GM12891 (cell line): ENCODE results near the gene CPNE1. TPM values are rescaled to one million over a fixed set of nuclear protein-coding genes. Genes with fewer than 3 reads are reported as not detected.
"Not testable (repeated sequence)": the region's sequence is repeated elsewhere in the genome, so short reads cannot be mapped to it uniquely, and the experiment has no call there.

Source experiments
- DNase-seq: peaks from one replicate; pipeline ENCODE4 v3.0.0; 2011; ENCODE audit warnings: low spot score; ENCODE audit not compliant: insufficient read length
- FAIRE-seq: peaks from 2 replicates; lab custom pipeline; 2011; peaks lifted over from hg19 to GRCh38; lab: Jason Lieb, UNC
- PAX5 ChIP-seq: IDR thresholded peaks from 2 replicates; pipeline ENCODE4 v1.6.1; 2011; ENCODE audit warnings: low read length, moderate library complexity, mild to moderate bottlenecking; ENCODE audit not compliant: insufficient read depth, severe bottlenecking
- POLR2A ChIP-seq: IDR thresholded peaks from 2 replicates; pipeline ENCODE4 v1.6.1; 2011; ENCODE audit warnings: low read depth, low read length, control low read depth
- POLR2AphosphoS5 ChIP-seq: IDR thresholded peaks from 2 replicates; pipeline ENCODE4 v1.6.1; 2011; ENCODE audit warnings: low read depth, low read length, control low read depth
- POU2F2 ChIP-seq: IDR thresholded peaks from 2 replicates; pipeline ENCODE4 v1.6.1; 2011; ENCODE audit warnings: low read depth, mild to moderate bottlenecking, control low read depth, low read length, moderate library complexity
- SPI1 ChIP-seq: IDR thresholded peaks from 2 replicates; pipeline ENCODE4 v1.6.1; 2011; ENCODE audit warnings: low read depth, low read length, control low read depth
- TAF1 ChIP-seq: IDR thresholded peaks from 2 replicates; pipeline ENCODE4 v1.6.1; 2011; ENCODE audit warnings: low read depth, low read length, control low read depth
- polyA plus RNA-seq: library from polyadenylated mRNA; unstranded; fragments of >200 nt; gene quantifications from one replicate; pipeline ENCODE4 v1.2.1, GENCODE V29; 2012; ENCODE audit warnings: low read depth, missing spikeins, inconsistent platforms; ENCODE audit not compliant: missing spikeins

The CPNE1 gene
- polyA plus RNA-seq, result 160 TPM

DNA sequence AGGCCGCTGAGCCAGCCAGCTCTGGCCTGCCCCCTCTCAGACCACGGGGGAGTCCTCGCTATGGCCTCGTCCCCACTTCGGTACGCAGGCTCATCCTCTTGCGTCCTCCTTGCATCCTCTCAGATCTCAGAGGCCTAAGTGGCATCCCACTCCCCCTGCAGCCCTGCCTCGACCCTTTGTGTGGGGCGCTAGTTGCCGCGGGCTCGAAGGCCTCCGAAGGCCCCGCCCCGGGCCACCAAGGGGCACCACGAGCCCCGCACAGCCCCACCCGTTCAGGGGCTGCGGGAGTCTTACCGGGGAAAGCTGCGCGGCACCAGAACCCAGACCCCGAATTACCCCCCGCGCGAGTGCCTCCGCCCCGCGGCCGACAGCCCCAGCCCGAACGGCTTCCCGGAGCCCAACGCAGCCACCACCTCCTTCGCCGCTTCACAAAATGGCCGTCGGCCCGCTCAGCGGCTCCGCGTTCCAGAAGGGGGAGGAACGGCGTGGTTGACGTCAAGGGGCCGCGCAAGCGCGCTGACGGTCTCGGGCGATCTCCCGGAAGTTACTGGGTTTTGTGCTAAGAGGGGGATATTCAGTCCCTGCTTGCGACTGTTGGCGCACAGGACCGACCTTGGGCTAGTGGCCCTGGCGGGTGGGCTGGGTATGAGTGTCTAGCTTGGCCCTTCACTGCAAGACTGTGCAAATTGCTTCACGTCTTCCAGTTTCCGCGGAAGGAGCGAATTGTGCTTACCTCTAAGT, at the start of gene CPNE1, which contains the start of gene RBM12:
CPNE1 (minus strand) TSS at position 435 of the 741 bp plus-strand sequence. CDS start 31,977 bp downstream, outside the sequence.
RBM12 (minus strand) TSS at position 435 of the 741 bp plus-strand sequence. CDS start 9,578 bp downstream, outside the sequence.
- peak; percentile 95 for DNase-seq
- peak; percentile 98 for FAIRE-seq
- peak; percentile 22 for TF ChIP-seq PAX5
- peak; percentile 92 for TF ChIP-seq TAF1
- peak; percentile 96 for TF ChIP-seq POLR2A
- peak; percentile 61 for TF ChIP-seq POU2F2
- TF ChIP-seq POLR2AphosphoS5, result peak; percentile 97
- TF ChIP-seq SPI1, result no peak

DNA sequence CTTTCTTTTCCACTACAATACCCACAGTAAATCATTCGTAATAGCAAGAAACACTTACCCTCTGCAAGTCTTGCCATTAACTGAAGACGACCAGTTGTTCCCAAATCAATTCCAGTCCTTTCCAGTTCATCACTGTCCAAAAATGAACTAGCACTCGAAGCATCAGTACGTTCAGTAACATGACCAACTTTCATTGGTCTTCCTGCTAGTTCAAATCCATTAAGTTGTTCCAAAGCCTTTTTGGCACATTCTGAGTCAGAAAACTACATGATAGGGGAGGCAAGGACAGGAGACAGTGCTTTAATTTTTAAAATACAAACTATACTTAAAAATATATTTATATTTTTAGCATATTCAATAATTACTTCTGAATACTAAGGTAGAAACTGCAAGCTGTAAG, 49.4 kb upstream of the CPNE1 start:
- DNase-seq, result no peak
- FAIRE-seq, result no peak
- TF ChIP-seq POLR2AphosphoS5 (peak; percentile 39; the same call in 1 of the 2 replicates), SPI1 (no peak)

DNA sequence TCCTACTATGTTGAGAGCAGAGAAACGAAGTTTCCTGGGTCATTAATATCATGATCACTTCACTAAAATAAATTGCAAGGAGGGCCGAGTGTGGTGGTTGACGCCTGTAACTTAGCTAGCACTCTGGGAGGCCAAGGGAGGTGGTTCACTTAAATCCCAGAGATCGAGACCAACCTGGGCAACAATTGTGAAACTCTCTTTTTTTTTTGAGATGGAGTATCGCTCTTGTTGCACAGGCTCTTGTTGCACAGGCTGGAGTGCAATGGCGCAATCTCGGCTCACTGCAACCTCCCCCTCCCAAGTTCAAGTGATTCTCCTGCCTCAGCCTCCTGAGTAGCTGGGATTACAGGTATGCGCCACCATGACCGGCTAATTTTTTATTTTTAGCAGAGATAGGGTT, 48.4 kb upstream of the CPNE1 start:
- not testable (repeated sequence) for FAIRE-seq, DNase-seq
- peak; percentile 61; the same call in 1 of the 2 replicates for TF ChIP-seq POLR2AphosphoS5

DNA sequence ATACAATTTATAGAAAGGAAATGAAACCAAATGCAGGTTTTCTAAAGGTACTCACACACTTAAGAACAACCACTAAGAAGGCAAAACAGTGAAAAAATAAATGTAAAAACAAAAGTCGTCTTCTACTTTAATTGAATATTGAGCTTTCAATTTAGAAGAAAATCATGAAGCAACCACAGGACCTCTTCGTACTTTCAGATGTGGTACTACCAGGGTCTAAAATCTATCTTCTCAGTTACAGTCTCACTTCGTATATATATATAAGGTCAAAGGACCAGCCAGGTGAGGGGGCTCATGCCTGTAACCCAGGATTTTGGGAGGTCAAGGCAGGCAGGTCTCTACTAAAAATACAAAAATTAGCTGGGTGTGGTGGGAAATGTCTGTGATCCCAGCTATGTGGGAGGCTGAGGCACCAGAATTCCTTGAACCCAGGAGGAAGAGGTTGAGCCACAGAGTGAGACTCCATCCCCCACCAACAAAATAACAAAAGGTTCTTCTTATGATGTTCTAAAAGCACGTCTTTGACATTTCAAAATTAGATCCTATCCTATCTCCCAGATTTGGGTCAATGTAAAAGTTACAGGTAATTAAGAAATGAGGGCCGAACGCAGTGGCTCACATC, 47.0 kb upstream of the CPNE1 start:
- FAIRE-seq, result no peak
- DNase-seq, result no peak
- TF ChIP-seq SPI1 (peak; percentile 70), POU2F2 (no peak)

DNA sequence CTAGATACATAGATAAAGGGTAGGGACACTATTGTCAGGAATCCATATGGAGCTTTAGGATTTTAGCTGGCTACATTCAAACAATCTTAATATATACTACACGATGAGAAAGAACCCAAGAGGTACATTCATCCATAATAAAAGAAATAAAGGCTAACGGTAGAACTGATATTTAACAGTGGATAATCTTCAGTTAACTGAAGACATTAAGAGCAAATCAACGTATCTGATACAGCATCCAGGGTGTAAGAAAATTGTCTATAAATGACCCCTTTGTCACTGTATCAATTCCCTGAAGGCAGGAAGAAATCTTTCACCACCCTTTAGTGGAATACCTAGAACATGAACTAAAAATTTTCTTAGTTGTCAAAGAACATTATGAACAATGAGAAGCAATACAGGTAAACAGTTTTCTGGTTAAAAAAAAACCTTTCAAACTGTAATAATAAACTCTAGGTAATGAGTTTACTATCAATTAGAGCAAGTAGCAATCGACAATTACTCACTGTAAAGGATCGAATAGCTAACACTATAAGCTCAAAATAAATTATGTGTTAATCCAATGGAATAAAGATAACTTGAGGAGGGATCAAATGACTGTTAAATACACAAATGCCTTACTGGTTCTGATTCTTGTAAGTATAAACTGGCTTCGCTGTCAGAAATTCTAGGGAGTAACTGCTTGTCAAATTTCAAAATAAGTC, 46.3 kb upstream of the CPNE1 start:
- DNase-seq (no peak), FAIRE-seq (peak; percentile 9)
- TF ChIP-seq POLR2A, result no peak
- TF ChIP-seq PAX5, result no peak
- no peak for TF ChIP-seq POU2F2

DNA sequence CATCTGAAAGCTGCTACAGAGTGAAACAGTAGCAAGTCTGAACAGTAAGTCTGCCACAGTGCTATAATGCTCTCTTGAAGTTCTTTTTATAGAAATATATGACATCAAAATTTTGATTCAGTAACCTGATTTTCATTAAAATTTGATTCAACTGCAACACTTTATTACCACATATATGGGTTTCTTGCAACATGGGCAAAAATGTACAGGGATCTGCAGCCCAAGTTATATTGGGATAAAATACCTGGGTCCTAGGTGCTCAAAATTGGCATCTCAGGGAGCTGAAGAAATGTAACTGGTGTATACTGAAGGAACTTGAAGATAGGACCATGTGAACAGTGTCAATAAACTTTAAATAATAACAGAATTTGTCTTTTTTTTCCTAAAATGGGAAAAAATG, 45.3 kb upstream of the CPNE1 start:
- DNase-seq (no peak), FAIRE-seq (no peak)
- no peak for TF ChIP-seq PAX5
- no peak for TF ChIP-seq POU2F2
- TF ChIP-seq POLR2AphosphoS5, result no peak
- TF ChIP-seq TAF1, result no peak
- no peak for TF ChIP-seq SPI1
- TF ChIP-seq POLR2A, result no peak; the same call in 1 of the 2 replicates

DNA sequence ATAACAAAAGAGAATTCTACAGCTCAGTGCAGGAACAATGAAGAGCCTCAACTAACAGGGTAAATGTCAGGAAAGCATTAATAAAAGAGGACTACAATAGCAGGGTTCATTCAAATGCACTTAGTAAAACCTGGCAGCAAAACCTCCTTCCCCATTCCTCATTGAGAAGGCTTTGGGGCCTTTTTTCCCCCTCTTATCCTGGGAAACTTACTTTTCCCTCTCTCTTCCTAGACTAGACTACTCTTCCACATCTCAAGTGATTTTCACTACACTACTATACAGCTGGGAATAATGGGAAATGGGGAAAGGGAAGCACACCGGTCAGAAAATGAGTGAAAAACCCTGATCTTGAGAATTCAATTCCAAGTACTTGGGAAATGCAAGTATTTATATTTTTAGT, 44.6 kb upstream of the CPNE1 start:
- FAIRE-seq, result no peak
- TF ChIP-seq POU2F2 (no peak), TAF1 (no peak), POLR2AphosphoS5 (peak; percentile 72), PAX5 (no peak)

DNA sequence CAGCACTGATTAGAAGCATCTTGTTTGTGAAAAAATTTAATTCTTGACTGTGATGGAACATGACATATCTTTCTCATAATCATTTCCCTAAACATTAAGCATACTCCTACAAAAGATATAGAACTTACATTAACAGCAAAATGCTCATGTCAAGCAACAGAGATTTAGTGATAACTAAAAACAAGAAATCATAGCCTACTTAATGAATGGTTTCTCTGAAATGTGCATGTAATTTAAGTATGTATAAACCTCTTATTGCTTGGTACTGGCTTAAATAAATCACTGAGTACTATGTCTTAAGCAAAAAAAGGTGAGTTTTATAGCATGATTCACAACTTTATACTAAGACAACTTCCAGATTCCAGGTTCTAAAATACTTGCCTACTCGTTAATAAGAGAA, 43.8 kb upstream of the CPNE1 start:
- FAIRE-seq (no peak), DNase-seq (no peak)
- TF ChIP-seq POU2F2 (no peak), PAX5 (no peak), TAF1 (no peak), POLR2AphosphoS5 (no peak), POLR2A (no peak), SPI1 (no peak)

More for the DNA sequence above, 44.6 kb upstream of the CPNE1 start:
- DNase-seq, result no peak

DNA sequence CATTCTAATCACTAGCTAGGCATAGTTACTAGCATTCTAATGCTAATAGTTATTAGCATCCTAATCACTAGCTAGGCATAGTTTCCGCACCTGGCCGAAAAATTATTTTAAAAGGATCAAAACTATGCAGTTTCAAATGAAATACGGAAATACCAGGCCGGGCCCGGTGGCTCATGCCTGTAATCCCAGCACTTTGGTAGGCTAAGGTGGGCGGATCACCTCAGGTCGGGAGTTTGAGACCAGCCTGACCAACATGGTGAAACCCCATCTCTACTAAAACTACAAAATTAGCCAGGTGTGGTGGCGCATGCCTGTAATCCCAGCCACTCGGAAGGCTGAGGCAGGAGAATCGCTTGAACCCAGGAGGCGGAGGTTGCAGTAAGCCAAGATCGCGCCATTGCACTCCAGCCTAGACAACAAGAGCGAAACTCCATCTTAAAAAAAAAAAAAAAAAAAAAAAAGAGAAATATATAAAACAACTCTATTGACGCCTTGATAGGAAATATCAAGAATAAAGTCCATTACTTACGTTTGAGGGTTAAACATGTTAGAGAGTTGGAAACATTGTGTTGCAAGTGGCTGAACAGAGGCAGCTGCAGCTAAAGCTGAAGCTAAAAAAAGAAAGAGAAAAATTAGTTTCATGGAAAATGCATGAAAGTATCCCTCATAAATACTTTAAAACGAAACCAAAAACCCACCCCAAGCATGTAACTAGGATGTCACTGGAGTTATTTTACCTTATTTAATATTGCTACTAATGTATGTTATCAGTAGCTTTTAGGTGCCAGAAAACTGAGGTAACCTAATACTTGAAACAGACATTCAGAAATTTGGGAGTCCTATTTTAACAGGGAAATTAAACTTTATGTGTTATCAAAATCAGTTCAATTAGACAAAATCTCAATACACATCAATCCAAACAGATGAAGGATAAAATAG, 42.2 kb upstream of the CPNE1 start:
- not testable (repeated sequence) for FAIRE-seq
- 0 out of 2 replicates have a peak, but pooled peaks have one; percentile 33 for TF ChIP-seq POLR2A

DNA sequence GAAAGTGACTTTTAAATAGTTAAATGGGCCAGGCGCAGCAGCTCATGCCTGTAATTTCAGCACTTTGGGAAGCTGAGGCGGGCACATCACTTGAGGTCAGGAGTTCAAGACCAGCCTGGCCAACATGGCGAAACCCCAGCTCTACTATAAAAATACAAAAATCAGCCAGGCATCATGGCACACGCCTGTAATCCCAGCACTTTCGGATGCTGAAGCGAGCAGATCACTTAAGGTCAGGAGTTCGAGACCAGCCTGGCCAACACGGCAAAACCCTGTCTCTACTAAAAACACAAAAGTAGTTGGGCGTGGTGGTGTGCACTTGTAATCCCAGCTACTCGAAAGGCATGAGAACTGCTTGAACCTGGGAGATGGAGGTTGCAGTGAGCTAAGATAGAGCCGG, 41.2 kb upstream of the CPNE1 start:
- FAIRE-seq, DNase-seq: not testable (repeated sequence)

More for the DNA sequence above, 42.2 kb upstream of the CPNE1 start:
- not testable (repeated sequence) for DNase-seq
